Omental fat pad (tissue), 4 donors: ENCODE data around the gene APOL1. TPM values are rescaled to one million over a fixed set of nuclear protein-coding genes. Genes with fewer than 3 reads are reported as not detected.

Source experiments
- ATAC-seq: fragments of 150-250 bp; one replicate; pipeline ENCODE4 v1.9.1; 2016; ENCODE audit warnings: mild to moderate bottlenecking, moderate library complexity; ENCODE audit not compliant: low FRiP score
- DNase-seq: peaks from one replicate; pipeline ENCODE4 v3.0.0-alpha.2; 2019; ENCODE audit warnings: low spot score
- total RNA-seq, 4 donors: library from RNA; depleted of rRNA; stranded (reverse); fragments of >200 nt; gene quantifications; one replicate each; pipeline ENCODE4 v1.1.0, GENCODE V29; 2016
- TF ChIP-seq, protein P1 (sequence below), 3 donors: fragments of 450-650 bp; IDR thresholded peaks; one replicate each; pipeline ENCODE4 v1.5.1; 2016 to 2017; ENCODE audit warnings: antibody characterized with exemption in 3 of 3, mild to moderate bottlenecking in 3 of 3, moderate library complexity in 2 of 3

APOL1 gene
- total RNA-seq, 4 donors from 2014 or later, result 27.3 to 89.3 (median 65.3) TPM

DNA sequence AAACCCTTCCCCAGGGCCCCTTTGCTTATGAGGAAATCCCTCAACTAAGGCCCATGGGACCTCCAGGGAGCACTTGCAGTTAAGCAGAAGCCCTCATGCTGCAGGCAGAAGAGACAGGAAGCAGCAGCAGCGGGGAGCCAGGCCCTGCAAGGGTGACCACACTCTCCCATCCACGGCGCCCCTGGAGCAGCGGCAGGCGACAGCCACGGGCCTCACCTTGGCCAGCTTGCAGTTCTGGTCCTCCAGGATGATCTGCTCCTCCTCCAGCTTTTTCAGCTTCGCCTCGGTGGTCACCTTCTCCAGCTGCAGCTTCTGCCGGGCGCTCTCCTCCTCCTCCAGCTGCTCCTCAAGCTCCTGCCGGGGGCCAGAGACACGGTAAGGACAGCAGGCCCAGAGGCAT is 47.0 kb downstream of the APOL1 start:
- DNase-seq (no peak), ATAC-seq (no peak)
- TF ChIP-seq, protein P1, sequence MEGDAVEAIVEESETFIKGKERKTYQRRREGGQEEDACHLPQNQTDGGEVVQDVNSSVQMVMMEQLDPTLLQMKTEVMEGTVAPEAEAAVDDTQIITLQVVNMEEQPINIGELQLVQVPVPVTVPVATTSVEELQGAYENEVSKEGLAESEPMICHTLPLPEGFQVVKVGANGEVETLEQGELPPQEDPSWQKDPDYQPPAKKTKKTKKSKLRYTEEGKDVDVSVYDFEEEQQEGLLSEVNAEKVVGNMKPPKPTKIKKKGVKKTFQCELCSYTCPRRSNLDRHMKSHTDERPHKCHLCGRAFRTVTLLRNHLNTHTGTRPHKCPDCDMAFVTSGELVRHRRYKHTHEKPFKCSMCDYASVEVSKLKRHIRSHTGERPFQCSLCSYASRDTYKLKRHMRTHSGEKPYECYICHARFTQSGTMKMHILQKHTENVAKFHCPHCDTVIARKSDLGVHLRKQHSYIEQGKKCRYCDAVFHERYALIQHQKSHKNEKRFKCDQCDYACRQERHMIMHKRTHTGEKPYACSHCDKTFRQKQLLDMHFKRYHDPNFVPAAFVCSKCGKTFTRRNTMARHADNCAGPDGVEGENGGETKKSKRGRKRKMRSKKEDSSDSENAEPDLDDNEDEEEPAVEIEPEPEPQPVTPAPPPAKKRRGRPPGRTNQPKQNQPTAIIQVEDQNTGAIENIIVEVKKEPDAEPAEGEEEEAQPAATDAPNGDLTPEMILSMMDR (IDR thresholded peaks at IDR 0.05), result no peak

DNA sequence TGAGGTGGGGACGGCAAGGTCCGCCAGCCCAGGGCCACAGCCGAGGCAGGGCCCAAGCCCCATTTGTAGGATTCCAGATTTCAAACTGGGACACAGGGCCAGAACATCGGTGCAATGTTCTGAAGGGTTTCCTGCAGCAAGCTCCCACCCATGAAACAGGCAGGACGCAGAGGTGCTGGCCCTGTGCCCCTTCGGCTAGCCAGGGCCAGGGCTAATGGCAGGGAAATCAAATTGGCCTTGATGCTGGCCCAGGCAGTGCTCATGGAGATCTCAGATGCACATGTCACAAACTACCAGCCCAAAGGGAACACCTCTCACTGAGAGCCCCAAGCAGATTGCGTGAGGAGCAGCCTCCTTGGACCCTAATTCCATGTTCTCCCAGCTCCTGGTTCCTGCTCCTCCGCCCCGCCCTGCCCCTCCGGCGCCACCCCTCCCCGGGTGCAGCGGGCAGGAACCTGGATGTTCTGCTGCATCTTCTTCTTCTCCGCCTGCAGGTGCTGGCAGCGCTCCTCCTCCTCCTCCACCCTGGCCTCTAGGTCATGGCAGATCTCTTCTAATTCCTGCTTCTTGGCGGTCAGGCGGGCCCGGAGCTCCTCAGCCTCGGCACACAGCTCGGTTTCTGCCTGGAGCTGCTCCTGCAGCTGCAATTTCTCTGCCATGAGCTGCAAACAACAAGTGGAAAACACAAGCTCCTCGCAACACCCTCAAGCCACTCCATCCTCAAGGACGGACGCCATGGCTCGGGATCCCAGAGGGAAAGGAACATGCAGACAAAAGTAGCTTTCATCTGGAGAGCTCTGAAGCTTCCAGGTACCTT is 47.7 kb downstream of the APOL1 start:
- no peak for ATAC-seq
- TF ChIP-seq, protein P1 (IDR thresholded peaks at IDR 0.05), result no peak
- no peak for DNase-seq

DNA sequence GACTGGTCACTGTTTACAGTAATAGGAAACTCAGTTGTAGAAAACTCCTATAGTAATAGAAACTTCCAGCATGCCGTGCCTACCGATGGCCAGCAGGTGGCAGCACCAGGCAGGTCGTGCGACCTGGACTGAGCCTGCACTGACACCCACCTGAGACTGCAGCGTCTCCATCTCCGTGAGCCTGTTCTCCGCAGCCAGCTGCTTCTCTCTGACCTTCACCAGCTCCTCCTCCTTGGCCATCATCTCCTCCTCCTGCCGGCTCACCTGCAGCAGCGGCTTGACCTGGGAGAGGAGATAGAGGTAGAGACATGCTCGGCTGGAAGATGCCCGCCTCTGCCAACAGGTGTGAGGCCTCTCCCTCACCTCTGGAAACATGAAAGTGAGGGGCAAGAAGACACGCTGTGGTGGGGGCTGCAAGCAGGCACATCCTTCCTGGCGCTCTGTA is 48.5 kb downstream of the APOL1 start:
- TF ChIP-seq, protein P1 (IDR thresholded peaks at IDR 0.05), result peak in 2 of 3 donors; percentile 48 to 61
- DNase-seq (peak; percentile 56), ATAC-seq (peak; percentile 50)

DNA sequence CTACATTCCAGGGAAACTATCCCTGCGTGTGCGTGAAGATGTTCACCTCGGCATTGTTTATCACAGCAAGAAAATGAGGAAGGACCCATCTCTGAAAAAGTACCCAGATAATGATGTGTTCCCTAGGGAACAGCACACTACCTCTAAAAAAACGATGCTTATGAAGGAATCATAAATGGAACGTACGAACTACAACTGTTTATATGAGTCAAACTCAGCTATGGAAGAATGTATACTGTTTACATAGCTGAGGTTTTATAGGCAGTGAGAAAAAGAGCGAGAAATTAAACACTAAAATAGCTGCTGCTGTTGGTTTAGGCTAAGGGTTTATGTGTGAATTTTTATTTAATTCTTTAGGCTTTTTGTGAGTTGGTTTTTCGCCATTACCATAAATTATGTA is 48.9 kb downstream of the APOL1 start:
- ATAC-seq (no peak), DNase-seq (no peak)
- TF ChIP-seq, protein P1 (IDR thresholded peaks at IDR 0.05), result no peak

DNA sequence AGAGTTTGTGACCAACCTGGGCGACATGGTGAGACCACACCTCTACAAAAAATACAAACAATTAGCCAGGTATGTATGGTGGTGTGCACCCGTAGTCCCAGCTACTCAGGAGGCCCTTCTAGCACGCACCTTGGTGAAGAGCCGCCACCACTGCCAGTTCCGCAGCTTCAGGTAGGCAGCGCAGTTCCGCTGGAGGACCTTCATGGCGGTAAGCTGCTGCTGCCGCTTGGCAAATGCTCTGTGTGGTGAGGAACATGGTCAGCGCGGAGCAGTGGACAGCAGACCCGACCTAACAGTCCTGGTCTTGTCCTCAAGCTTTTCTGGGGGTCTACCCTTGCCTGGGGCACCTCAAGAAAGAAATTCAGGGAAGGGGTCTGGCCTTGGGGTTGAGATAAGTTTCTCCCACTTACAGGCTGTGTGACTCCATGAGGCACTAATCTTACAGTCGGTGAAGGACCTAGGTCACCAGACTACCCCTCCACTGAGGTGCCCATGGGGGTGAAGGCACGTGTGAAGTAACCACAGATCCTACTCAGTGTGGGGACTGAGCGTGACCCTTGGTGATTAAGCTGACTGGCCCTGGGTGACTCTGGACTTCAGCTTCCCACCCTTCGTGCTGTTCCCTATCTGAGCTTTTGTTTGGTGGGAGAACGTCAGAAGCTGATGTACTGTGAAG is 49.6 kb downstream of the APOL1 start:
- ATAC-seq (no peak), DNase-seq (no peak)
- TF ChIP-seq, protein P1 (IDR thresholded peaks at IDR 0.05), result no peak

DNA sequence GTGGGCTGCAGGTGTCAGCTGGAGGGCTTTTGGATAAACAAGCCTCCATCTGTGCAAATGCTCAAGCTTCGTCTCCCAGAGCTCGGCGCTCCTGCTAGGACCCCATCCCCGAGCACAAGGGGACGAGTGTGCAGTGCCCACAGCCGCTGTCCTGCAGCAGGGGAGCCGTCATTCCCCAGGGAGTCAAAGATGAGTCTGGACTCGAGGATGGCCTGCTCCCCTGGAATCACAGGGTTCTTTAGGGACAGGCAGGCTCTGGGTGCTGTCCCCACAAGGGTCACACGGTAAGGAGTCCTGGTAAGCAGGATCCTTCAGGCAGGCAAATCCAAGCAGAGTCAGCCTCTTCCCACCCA is 50.2 kb downstream of the APOL1 start:
- DNase-seq (no peak), ATAC-seq (no peak)
- TF ChIP-seq, protein P1 (IDR thresholded peaks at IDR 0.05), result no peak
